HL-60 (cell line): ENCODE results near the gene CLECL1.

Experiments
- CTCF ChIP-seq: IDR thresholded peaks from one replicate; pipeline ENCODE4 v1.5.1; 2011; ENCODE audit warnings: low read length, control low read depth, inconsistent platforms; ENCODE audit not compliant: insufficient read depth
- GABPA ChIP-seq: IDR thresholded peaks from 2 replicates; pipeline ENCODE4 v1.6.1; 2012; ENCODE audit warnings: low read depth
- POLR2AphosphoS5 ChIP-seq: IDR thresholded peaks from 2 replicates; pipeline ENCODE4 v1.6.1; 2012; ENCODE audit warnings: low read depth
- REST ChIP-seq: IDR thresholded peaks from 2 replicates; pipeline ENCODE4 v1.6.1; 2012; ENCODE audit warnings: low read depth; ENCODE audit not compliant: insufficient replicate concordance
- SPI1 ChIP-seq: IDR thresholded peaks from 2 replicates; pipeline ENCODE4 v1.6.1; 2012; ENCODE audit warnings: low read depth, mild to moderate bottlenecking, borderline replicate concordance

GRCh38 chr12:9756170-9756569 is 23.3 kb upstream of the CLECL1 start:
- TF ChIP-seq CTCF (no peak), POLR2AphosphoS5 (no peak), REST (no peak), SPI1 (no peak), GABPA (no peak)
